ENCODE data around the gene PRXL2B. TPM values are rescaled to one million over a fixed set of nuclear protein-coding genes. Genes with fewer than 3 reads are reported as not detected.
A peak's percentile ranks its signal among the peaks of the same experiment; 100 is the strongest.
"Not testable (repeated sequence)": the region's sequence is repeated elsewhere in the genome, so short reads cannot be mapped to it uniquely, and the experiment has no call there.

PRXL2B gene
- total RNA-seq, 2 experiments from 2014 or later = 37.3 to 37.6 TPM

DNA sequence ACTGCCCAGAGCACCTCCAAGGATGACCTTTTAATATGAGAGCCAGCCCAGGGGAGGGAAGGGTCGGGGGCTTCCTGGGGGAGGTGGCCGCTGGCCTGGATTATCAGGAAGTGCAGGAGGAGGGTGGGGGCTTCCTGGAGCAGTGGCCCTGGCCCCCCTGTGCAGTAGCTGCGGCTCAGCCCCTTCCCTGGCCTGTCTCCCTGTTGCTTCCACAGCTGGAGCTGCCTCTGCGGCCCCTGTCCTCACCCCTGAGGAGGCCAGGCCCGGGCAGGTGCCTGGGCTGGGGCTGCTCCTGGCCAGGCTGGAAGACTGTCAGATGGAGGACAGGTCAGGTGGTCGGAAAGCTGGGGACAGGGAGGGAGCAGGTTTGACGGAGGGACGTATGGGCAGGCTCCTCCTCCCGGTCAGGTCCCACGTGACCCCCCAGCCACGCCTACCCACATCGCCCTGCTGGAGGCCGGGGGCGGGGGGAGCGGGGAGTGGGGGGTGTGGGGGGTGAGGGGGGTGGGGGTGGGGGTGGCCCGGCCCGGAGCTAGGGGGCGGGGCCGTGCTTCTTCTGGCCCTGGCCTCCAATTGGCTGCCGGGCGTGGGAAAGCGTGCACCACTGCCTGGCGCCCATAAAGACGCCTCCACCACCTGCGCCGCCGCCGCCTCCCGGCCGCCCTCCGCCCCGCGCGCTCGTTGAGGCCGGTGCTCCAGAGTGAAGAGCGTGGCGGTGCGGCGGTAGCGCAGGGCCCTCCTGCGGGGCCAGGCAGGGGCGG is 40.6 kb upstream of the PRXL2B start:
- peaks cover 9% of the 10 kb centered on the region for H3K4me1 Mint-ChIP-seq
- peaks cover 5% of the 10 kb centered on the region for H3K27me3 Mint-ChIP-seq
- H3K9me3 Mint-ChIP-seq = no peaks in the 10 kb centered on the region
- DNase-seq (peak; percentile 91), ATAC-seq (ENCODE audit: low read depth) (peak; percentile 37)
- H3K4me3 Mint-ChIP-seq = peak overlapping the region; percentile 91
- H3K27ac Mint-ChIP-seq = peak overlapping the region; percentile 96
- POLR2A ChIA-PET = interaction anchor here (0.6 to 6.9 kb wide), 16 partner anchors 11 to 355 kb away, joined by 3 to 128 read pairs (median 6); partner anchors contain the start of genes FAAP20, HES5, MORN1 and PANK4
- H3K36me3 Mint-ChIP-seq = no peaks in the 10 kb centered on the region

- peak overlapping the region; percentile 96 for H3K27ac Mint-ChIP-seq
- H3K9me3 Mint-ChIP-seq = no peaks in the 10 kb centered on the region
- no peaks in the 10 kb centered on the region for H3K36me3 Mint-ChIP-seq
- peak overlapping the region; percentile 91 for H3K4me3 Mint-ChIP-seq
- ATAC-seq (ENCODE audit: low read depth) (peak; percentile 54), DNase-seq (peak; percentile 88)
- peaks cover 10% of the 10 kb centered on the region for H3K4me1 Mint-ChIP-seq
- POLR2A ChIA-PET = interaction anchor here (0.8 to 6.9 kb wide), 26 partner anchors 10 to 358 kb away, joined by 3 to 128 read pairs (median 4); partner anchors contain the start of genes FAAP20, HES5, MORN1 and PANK4
- no peaks in the 10 kb centered on the region for H3K27me3 Mint-ChIP-seq
Measured at GRCh38 chr1:2546515-2547209, 39.9 kb upstream of the PRXL2B start.

DNA sequence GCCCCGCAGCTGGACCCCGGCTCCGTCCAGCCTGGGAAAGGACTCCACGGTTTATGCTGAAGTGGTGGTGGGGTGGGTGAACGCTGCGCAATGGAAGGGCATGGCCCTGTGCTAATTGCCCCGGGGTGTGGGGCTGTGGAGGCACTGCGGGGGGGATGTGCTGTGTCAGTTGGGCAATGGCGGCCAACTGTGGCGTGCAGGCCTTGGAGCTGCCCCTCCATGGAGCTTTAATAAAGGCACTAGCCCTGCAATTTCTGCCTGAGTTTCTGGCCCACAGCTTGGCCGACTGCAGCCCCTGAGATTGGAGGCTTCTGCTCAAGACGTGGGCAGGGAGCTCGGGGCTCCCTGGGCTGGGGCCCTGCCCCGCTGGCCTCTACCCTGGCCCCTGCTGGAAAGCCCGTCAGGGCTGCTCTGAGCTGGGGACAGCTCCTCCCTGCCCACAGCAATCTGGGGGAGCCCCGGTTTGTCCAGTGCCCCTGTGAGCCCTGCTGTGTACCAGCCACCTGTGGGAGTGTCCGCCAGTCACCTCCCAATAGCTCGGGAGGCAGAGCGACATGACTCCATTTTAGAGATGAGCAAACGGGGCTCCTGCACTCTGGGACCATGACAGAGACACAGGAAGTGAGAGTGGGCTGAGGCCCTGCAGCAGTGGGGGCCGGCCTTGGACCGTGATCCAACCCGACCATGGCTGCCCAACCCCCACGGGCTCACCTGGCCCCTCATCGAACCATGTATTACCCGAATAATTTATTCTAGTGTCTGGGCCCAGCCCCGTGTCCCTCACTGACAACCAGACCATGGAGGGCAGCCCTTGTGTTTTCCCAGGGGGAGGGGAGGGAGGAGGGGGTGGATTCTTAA is 39.1 kb upstream of the PRXL2B start:
- peak overlapping the region; percentile 96 for H3K27ac Mint-ChIP-seq
- POLR2A ChIA-PET = interaction anchor here (0.7 to 6.9 kb wide), 30 partner anchors 10 to 358 kb away, joined by 3 to 128 read pairs (median 4); partner anchors contain the start of genes FAAP20, HES5, MORN1 and PANK4
- no peaks in the 10 kb centered on the region for H3K36me3 Mint-ChIP-seq
- DNase-seq (peak; percentile 77), ATAC-seq (ENCODE audit: low read depth) (peak; percentile 34)
- peak overlapping the region; percentile 91 for H3K4me3 Mint-ChIP-seq
- peaks cover 10% of the 10 kb centered on the region for H3K4me1 Mint-ChIP-seq
- no peaks in the 10 kb centered on the region for H3K9me3 Mint-ChIP-seq
- no peaks in the 10 kb centered on the region for H3K27me3 Mint-ChIP-seq

- peak overlapping the region; percentile 96 for H3K27ac Mint-ChIP-seq
- H3K27me3 Mint-ChIP-seq = no peaks in the 10 kb centered on the region
- no peaks in the 10 kb centered on the region for H3K9me3 Mint-ChIP-seq
- ATAC-seq (ENCODE audit: low read depth) (peak; percentile 24), DNase-seq (peak; percentile 88)
- no peaks in the 10 kb centered on the region for H3K36me3 Mint-ChIP-seq
- peaks cover 10% of the 10 kb centered on the region for H3K4me1 Mint-ChIP-seq
- POLR2A ChIA-PET = interaction anchor here (0.7 to 6.9 kb wide), 24 partner anchors 9 to 690 kb away, joined by 3 to 128 read pairs (median 4); partner anchors contain the start of genes FAAP20, HES5, PANK4 and PEX10
- peak overlapping the region; percentile 91 for H3K4me3 Mint-ChIP-seq
Measured at GRCh38 chr1:2548068-2548589, 38.4 kb upstream of the PRXL2B start.

DNA sequence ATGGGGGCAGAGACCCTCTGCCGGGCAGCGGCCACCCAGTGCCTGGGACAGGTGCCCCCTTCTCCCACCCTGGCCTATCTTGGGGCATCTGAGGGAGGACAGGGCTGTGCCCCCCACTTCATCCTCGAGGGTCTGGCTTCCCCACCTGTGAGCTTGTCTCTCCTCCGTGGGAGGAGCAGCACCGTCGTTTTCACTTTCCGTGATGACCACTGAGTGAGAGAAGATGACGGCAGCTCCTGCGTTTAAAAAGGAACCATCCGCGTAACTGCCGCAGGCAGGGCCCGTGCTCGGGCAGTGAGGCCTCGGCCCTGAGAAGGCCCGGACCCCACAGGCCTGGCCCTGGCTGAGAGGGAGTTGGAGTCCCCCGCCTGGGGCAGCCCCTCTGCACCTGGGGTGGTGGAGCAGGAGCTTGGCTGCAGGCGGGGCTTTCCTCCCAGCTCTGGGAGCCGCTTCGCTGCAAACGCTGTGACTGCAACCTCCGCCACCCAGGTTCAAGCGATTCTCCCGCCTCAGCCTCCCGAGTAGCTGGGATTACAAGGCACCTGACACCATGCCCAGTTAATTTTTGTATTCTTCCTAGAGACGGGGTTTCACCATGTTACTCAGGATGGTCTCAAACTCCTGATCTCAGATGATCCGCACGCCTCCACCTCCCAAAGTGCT is 37.1 kb upstream of the PRXL2B start:
- H3K4me3 Mint-ChIP-seq = peak overlapping the region; percentile 91
- POLR2A ChIA-PET = interaction anchor here (1.0 to 6.9 kb wide), 7 partner anchors 7 to 136 kb away, joined by 4 to 128 read pairs (median 71); partner anchors contain the start of genes PANK4, PEX10, PRXL2B and TNFRSF14
- not testable (repeated sequence) for H3K36me3 Mint-ChIP-seq

GRCh38 chr1:2550309-2550861 is 36.2 kb upstream of the PRXL2B start:
- H3K36me3 Mint-ChIP-seq; H3K9me3 Mint-ChIP-seq; H3K4me3 Mint-ChIP-seq; H3K27me3 Mint-ChIP-seq; DNase-seq; ATAC-seq (ENCODE audit: low read depth): not testable (repeated sequence)
- Mint-ChIP-seq H3K4me1 (peaks cover 20% of the 10 kb centered on the region), H3K27ac (peak overlapping the region; percentile 84)
- POLR2A ChIA-PET = interaction anchor here (5.1 to 5.2 kb wide), 2 partner anchors 35 to 134 kb away, joined by 97 to 98 read pairs; partner anchors contain the start of gene PRXL2B

More for the DNA sequence above, 37.1 kb upstream of the PRXL2B start:
- not testable (repeated sequence) for H3K9me3 Mint-ChIP-seq; H3K27me3 Mint-ChIP-seq; DNase-seq; ATAC-seq (ENCODE audit: low read depth)
- Mint-ChIP-seq H3K4me1 (peaks cover 16% of the 10 kb centered on the region), H3K27ac (peak overlapping the region; percentile 96)

DNA sequence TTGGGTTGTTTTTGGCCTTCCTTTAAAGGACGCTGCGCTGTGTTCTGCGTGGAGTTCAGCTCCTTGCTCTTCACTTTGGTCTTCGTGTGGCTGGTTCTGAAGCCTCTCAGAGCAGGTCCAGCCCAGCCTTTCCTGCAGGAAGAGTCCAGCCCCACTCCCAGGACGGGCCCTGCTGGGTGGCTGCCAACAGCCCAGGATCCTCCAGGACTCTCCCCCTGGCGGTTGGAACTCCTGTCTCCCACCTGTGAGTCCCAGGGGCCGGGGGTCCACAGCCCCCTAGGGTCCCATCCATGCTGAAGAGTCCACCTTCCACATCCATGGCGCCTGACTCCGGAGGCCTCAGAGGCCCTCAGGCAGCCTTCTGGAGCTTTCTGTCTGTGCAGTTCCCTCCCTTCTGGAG is 35.0 kb upstream of the PRXL2B start:
- H3K9me3 Mint-ChIP-seq; H3K27ac Mint-ChIP-seq; ATAC-seq (ENCODE audit: low read depth); H3K4me3 Mint-ChIP-seq; H3K36me3 Mint-ChIP-seq; DNase-seq; H3K27me3 Mint-ChIP-seq: not testable (repeated sequence)
- peaks cover 23% of the 10 kb centered on the region for H3K4me1 Mint-ChIP-seq
- POLR2A ChIA-PET = interaction anchor here (0.8 kb wide), 1 partner anchor 34 kb away, joined by 3 read pairs; no protein-coding TSS in a partner anchor

GRCh38 chr1:2552189-2552588 is 34.4 kb upstream of the PRXL2B start:
- Mint-ChIP-seq H3K4me3 (no peak overlapping the region), H3K9me3 (no peaks in the 10 kb centered on the region), H3K4me1 (peaks cover 23% of the 10 kb centered on the region), H3K27me3 (no peaks in the 10 kb centered on the region), H3K36me3 (peaks cover 7% of the 10 kb centered on the region), H3K27ac (no peak overlapping the region)
- ATAC-seq (ENCODE audit: low read depth) (no peak), DNase-seq (no peak)
- POLR2A ChIA-PET = interaction anchor here (0.8 kb wide), 1 partner anchor 33 kb away, joined by 3 read pairs; no protein-coding TSS in a partner anchor

GRCh38 chr1:2553076-2553475 is 33.5 kb upstream of the PRXL2B start:
- H3K36me3 Mint-ChIP-seq; DNase-seq; H3K9me3 Mint-ChIP-seq; ATAC-seq (ENCODE audit: low read depth); POLR2A ChIA-PET; H3K4me3 Mint-ChIP-seq; H3K27ac Mint-ChIP-seq; H3K27me3 Mint-ChIP-seq: not testable (repeated sequence)
- peaks cover 24% of the 10 kb centered on the region for H3K4me1 Mint-ChIP-seq

DNA sequence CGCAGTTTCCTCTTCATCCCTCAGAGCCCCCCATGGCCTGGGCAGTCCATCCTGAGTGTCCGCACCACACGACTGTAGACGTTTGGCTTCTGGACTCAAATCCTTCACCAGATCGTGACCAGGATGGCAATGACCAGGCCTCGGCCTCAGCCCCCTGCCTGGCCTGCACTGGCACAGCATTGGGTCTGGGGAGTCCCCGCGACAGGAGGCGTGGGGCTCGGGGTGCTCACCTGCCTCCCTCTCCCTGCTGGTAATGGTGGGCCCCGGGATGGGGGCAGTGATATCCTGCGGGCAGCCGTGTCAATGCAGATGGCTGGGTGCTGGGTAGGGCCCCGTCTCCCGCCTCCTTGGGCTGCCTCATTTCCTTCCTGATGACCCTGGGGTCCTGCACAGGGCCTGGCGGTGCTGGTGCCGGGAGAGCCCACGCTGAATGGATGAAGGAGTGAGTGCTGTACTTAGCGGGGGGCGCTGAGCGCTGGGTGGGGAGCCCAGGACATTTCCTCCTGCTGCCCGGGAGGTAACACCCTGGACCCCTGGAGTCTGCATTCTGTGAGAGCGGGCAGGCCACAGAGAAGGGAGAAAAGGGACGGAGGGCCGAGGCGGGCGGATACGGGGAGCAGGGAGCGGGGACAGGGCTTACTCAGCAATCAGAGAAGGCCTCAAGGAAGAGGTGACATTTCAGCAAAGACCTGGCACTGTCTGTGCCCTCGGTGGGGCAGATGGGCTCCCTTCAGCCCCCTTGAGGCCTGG is 32.5 kb upstream of the PRXL2B start:
- POLR2A ChIA-PET = interaction anchor here (2.4 to 11.0 kb wide), 5 partner anchors 7 to 138 kb away, joined by 10 to 231 read pairs (median 25); partner anchors contain the start of gene PRXL2B
- no peak for DNase-seq
- peak overlapping the region; percentile 99 for H3K27ac Mint-ChIP-seq
- no peaks in the 10 kb centered on the region for H3K27me3 Mint-ChIP-seq
- no peak for ATAC-seq (ENCODE audit: low read depth)
- H3K4me3 Mint-ChIP-seq = peak overlapping the region; percentile 98
- H3K4me1 Mint-ChIP-seq = peaks cover 23% of the 10 kb centered on the region
- no peaks in the 10 kb centered on the region for H3K9me3 Mint-ChIP-seq
- H3K36me3 Mint-ChIP-seq = peaks cover 9% of the 10 kb centered on the region
